Progenitor cell of endocrine pancreas (in vitro differentiated cells): Measurements from ENCODE around the gene TRIM61. TPM values are rescaled to one million over a fixed set of nuclear protein-coding genes. Genes with fewer than 3 reads are reported as not detected.
"Not testable (repeated sequence)": the region's sequence is repeated elsewhere in the genome, so short reads cannot be mapped to it uniquely, and the experiment has no call there.

Source experiments
- DNase-seq: peaks from one replicate; pipeline ENCODE4 v3.0.0; 2021; ENCODE audit warnings: low spot score; ENCODE audit not compliant: unreplicated experiment
- H3K27ac Mint-ChIP-seq: 2 replicates; pipeline ENCODE4 v1.8.0; 2021; ENCODE audit warnings: mild to moderate bottlenecking, moderate library complexity, mixed read lengths
- H3K27me3 Mint-ChIP-seq: 2 replicates; pipeline ENCODE4 v1.8.0; 2021; ENCODE audit warnings: mixed read lengths
- H3K36me3 Mint-ChIP-seq: 2 replicates; pipeline ENCODE4 v1.8.0; 2022; ENCODE audit warnings: mixed read lengths; ENCODE audit not compliant: insufficient read depth
- H3K4me1 Mint-ChIP-seq: 2 replicates; pipeline ENCODE4 v1.8.0; 2021; ENCODE audit warnings: low read depth, mixed read lengths
- H3K4me3 Mint-ChIP-seq: 2 replicates; pipeline ENCODE4 v1.8.0; 2021; ENCODE audit warnings: low read depth, mild to moderate bottlenecking, moderate library complexity, mixed read lengths
- H3K9me3 Mint-ChIP-seq: 2 replicates; pipeline ENCODE4 v1.8.0; 2021; ENCODE audit warnings: low read depth, mixed read lengths
- CTCF ChIP-seq: fragments of 200-600 bp; sonication (generic); IDR thresholded peaks from one replicate; pipeline ENCODE4 v1.5.0; 2021; ENCODE audit warnings: antibody characterized with exemption, mild to moderate bottlenecking; ENCODE audit not compliant: unreplicated experiment
- total RNA-seq: library from RNA; stranded (reverse); gene quantifications from 2 replicates; pipeline ENCODE4 v1.2.1, GENCODE V29; 2021

The TRIM61 gene
- total RNA-seq, 1 donor from 2014 or later: 3.5 TPM

GRCh38 chr4:164952551-164952950 lies 24.9 kb downstream of the TRIM61 start:
- no peak overlapping the region for H3K4me3 Mint-ChIP-seq
- H3K4me1 Mint-ChIP-seq: peaks cover 8% of the 10 kb centered on the region
- H3K27ac Mint-ChIP-seq: no peak overlapping the region
- peaks cover 3% of the 10 kb centered on the region for H3K9me3 Mint-ChIP-seq
- H3K36me3 Mint-ChIP-seq: no peaks in the 10 kb centered on the region
- no peak for TF ChIP-seq CTCF
- DNase-seq: no peak
- H3K27me3 Mint-ChIP-seq: peaks cover 9% of the 10 kb centered on the region

- H3K4me1 Mint-ChIP-seq: no peaks in the 10 kb centered on the region
- peak; percentile 35 for TF ChIP-seq CTCF
- peaks cover 9% of the 10 kb centered on the region for H3K27me3 Mint-ChIP-seq
- H3K27ac Mint-ChIP-seq: no peak overlapping the region
- no peak overlapping the region for H3K4me3 Mint-ChIP-seq
- no peak for DNase-seq
- no peaks in the 10 kb centered on the region for H3K36me3 Mint-ChIP-seq
- H3K9me3 Mint-ChIP-seq: no peaks in the 10 kb centered on the region
These were observed 27.9 kb downstream of the TRIM61 start for GRCh38 chr4:164949448-164950143.

- Mint-ChIP-seq H3K27ac (no peak overlapping the region), H3K4me3 (no peak overlapping the region), H3K27me3 (peaks cover 9% of the 10 kb centered on the region), H3K4me1 (no peaks in the 10 kb centered on the region), H3K36me3 (no peaks in the 10 kb centered on the region), H3K9me3 (no peaks in the 10 kb centered on the region)
- no peak for DNase-seq
- TF ChIP-seq CTCF: no peak
These were observed 28.5 kb downstream of the TRIM61 start for GRCh38 chr4:164948975-164949374.

GRCh38 chr4:164948006-164948405 lies 29.5 kb downstream of the TRIM61 start:
- DNase-seq, H3K27ac Mint-ChIP-seq, H3K9me3 Mint-ChIP-seq, H3K4me1 Mint-ChIP-seq, H3K36me3 Mint-ChIP-seq, H3K4me3 Mint-ChIP-seq, H3K27me3 Mint-ChIP-seq: not testable (repeated sequence)

GRCh38 chr4:164946810-164947209 lies 30.6 kb downstream of the TRIM61 start:
- H3K27ac Mint-ChIP-seq: no peak overlapping the region
- peaks cover 5% of the 10 kb centered on the region for H3K27me3 Mint-ChIP-seq
- H3K4me3 Mint-ChIP-seq: no peak overlapping the region
- H3K36me3 Mint-ChIP-seq: no peaks in the 10 kb centered on the region
- DNase-seq: no peak
- H3K9me3 Mint-ChIP-seq: no peaks in the 10 kb centered on the region
- no peak for TF ChIP-seq CTCF
- H3K4me1 Mint-ChIP-seq: no peaks in the 10 kb centered on the region

GRCh38 chr4:164945146-164945545 lies 32.3 kb downstream of the TRIM61 start:
- Mint-ChIP-seq H3K27ac (no peak overlapping the region), H3K9me3 (no peaks in the 10 kb centered on the region), H3K4me1 (no peaks in the 10 kb centered on the region), H3K36me3 (no peaks in the 10 kb centered on the region), H3K27me3 (peaks cover 5% of the 10 kb centered on the region), H3K4me3 (no peak overlapping the region)
- no peak for TF ChIP-seq CTCF
- DNase-seq: no peak
